NCI-H1930 (cell line): ENCODE data around the gene SEMA3E.
A peak's percentile ranks its signal among the peaks of the same experiment; 100 is the strongest.
"Not testable (repeated sequence)": the region's sequence is repeated elsewhere in the genome, so short reads cannot be mapped to it uniquely, and the experiment has no call there.

Experiments
- DNase-seq, 2 experiments: peaks; one replicate each; lab custom pipeline; 2025; lab: John Stamatoyannopoulos, UW

The SEMA3E gene

GRCh38 chr7:83452256-83452655 is 196.7 kb downstream of the SEMA3E start:
- DNase-seq, result no peak

GRCh38 chr7:83451501-83452045 is 197.4 kb downstream of the SEMA3E start:
- no peak for DNase-seq

- no peak for DNase-seq
These were observed 199.2 kb downstream of the SEMA3E start for GRCh38 chr7:83449781-83450180.

GRCh38 chr7:83447681-83448080 is 201.3 kb downstream of the SEMA3E start:
- no peak for DNase-seq

GRCh38 chr7:83446102-83446669 is 202.8 kb downstream of the SEMA3E start:
- no peak for DNase-seq

- no peak for DNase-seq
These were observed 206.0 kb downstream of the SEMA3E start for GRCh38 chr7:83442911-83443310.

- no peak for DNase-seq
These were observed 209.9 kb downstream of the SEMA3E start for GRCh38 chr7:83439026-83439425.

- DNase-seq, result not testable (repeated sequence)
These were observed 218.7 kb downstream of the SEMA3E start for GRCh38 chr7:83430289-83430688.

GRCh38 chr7:83429493-83429892 is 219.4 kb downstream of the SEMA3E start:
- no peak for DNase-seq

- no peak for DNase-seq
These were observed 221.1 kb downstream of the SEMA3E start for GRCh38 chr7:83427884-83428283.

- no peak for DNase-seq
These were observed 222.6 kb downstream of the SEMA3E start for GRCh38 chr7:83426325-83426724.

GRCh38 chr7:83419013-83419412 is 229.9 kb downstream of the SEMA3E start:
- DNase-seq, result no peak

- no peak for DNase-seq
These were observed 233.1 kb downstream of the SEMA3E start for GRCh38 chr7:83415840-83416239.

GRCh38 chr7:83414947-83415346 is 234.0 kb downstream of the SEMA3E start:
- DNase-seq, result no peak

GRCh38 chr7:83413831-83414230 is 235.1 kb downstream of the SEMA3E start:
- peak; percentile 15 to 48 for DNase-seq

- DNase-seq, result no peak
These were observed 235.5 kb downstream of the SEMA3E start for GRCh38 chr7:83413424-83413823.

GRCh38 chr7:83410989-83411591 is 237.8 kb downstream of the SEMA3E start:
- DNase-seq, result peak in 1 of 2 experiments; percentile 49

GRCh38 chr7:83394776-83395175 is 254.2 kb downstream of the SEMA3E start:
- DNase-seq, result peak in 1 of 2 experiments; percentile 33

- no peak for DNase-seq
These were observed 260.5 kb downstream of the SEMA3E start for GRCh38 chr7:83388436-83388835.

- DNase-seq, result peak in 1 of 2 experiments; percentile 20
These were observed 282.3 kb downstream of the SEMA3E start for GRCh38 chr7:83366629-83367028.

- DNase-seq, result no peak
These were observed 283.2 kb downstream of the SEMA3E start for GRCh38 chr7:83365746-83366145.

GRCh38 chr7:83362871-83363550 is 285.9 kb downstream of the SEMA3E start:
- DNase-seq, result no peak

- DNase-seq, result no peak
These were observed 289.8 kb downstream of the SEMA3E start for GRCh38 chr7:83359108-83359507.
